NK-92 treated with Interleukin-12 subunit alpha and Interleukin-12 subunit beta, amount 100 ng/mL, for 24 hours (cell line): ENCODE results near the gene FILIP1L.
"Not testable (repeated sequence)": the region's sequence is repeated elsewhere in the genome, so short reads cannot be mapped to it uniquely, and the experiment has no call there.

ENCODE experiments used
- DNase-seq: peaks from one replicate; lab custom pipeline; 2025; lab: John Stamatoyannopoulos, UW

The FILIP1L gene

GRCh38 chr3:99842826-99843589 is 271.3 kb downstream of the FILIP1L start:
- DNase-seq, result no peak

- not testable (repeated sequence) for DNase-seq
Measured at GRCh38 chr3:99841949-99842348, 272.4 kb downstream of the FILIP1L start.

- no peak for DNase-seq
Measured at GRCh38 chr3:99839613-99840012, 274.7 kb downstream of the FILIP1L start.

GRCh38 chr3:99838755-99839154 is 275.5 kb downstream of the FILIP1L start:
- DNase-seq, result no peak

GRCh38 chr3:99837715-99838114 is 276.6 kb downstream of the FILIP1L start:
- no peak for DNase-seq

GRCh38 chr3:99836681-99837080 is 277.6 kb downstream of the FILIP1L start:
- DNase-seq, result no peak

- no peak for DNase-seq
Measured at GRCh38 chr3:99834211-99834957, 279.9 kb downstream of the FILIP1L start.

- no peak for DNase-seq
Measured at GRCh38 chr3:99833617-99834205, 280.6 kb downstream of the FILIP1L start.

GRCh38 chr3:99829844-99830243 is 284.5 kb downstream of the FILIP1L start:
- DNase-seq, result no peak

GRCh38 chr3:99825004-99825640 is 289.2 kb downstream of the FILIP1L start:
- no peak for DNase-seq

- DNase-seq, result no peak
Measured at GRCh38 chr3:99823723-99824711, 290.3 kb downstream of the FILIP1L start.

- DNase-seq, result no peak
Measured at GRCh38 chr3:99818818-99819217, 295.5 kb downstream of the FILIP1L start.

GRCh38 chr3:99817437-99818240 is 296.7 kb downstream of the FILIP1L start, which contains the start of gene CMSS1:
Gene CMSS1 (plus strand): TSS chr3:99817862.
- DNase-seq, result peak; percentile 84

- no peak for DNase-seq
Measured at GRCh38 chr3:99817047-99817436, 297.3 kb downstream of the FILIP1L start.

GRCh38 chr3:99810403-99810802 is 303.9 kb downstream of the FILIP1L start:
- DNase-seq, result no peak

- DNase-seq, result no peak
Measured at GRCh38 chr3:99809565-99809964, 304.7 kb downstream of the FILIP1L start.

- peak; percentile 3 for DNase-seq
Measured at GRCh38 chr3:99808163-99808794, 306.0 kb downstream of the FILIP1L start.

- no peak for DNase-seq
Measured at GRCh38 chr3:99805160-99805559, 309.1 kb downstream of the FILIP1L start.

- DNase-seq, result no peak
Measured at GRCh38 chr3:99803297-99803696, 311.0 kb downstream of the FILIP1L start.

- no peak for DNase-seq
Measured at GRCh38 chr3:99799422-99799821, 314.9 kb downstream of the FILIP1L start.
